HG02981 (cell line): ENCODE data around the gene GSTM3.
"Not testable (repeated sequence)": the region's sequence is repeated elsewhere in the genome, so short reads cannot be mapped to it uniquely, and the experiment has no call there.

Source experiments
- ATAC-seq: cut with Tn5 transposase; IDR thresholded peaks from one replicate; pipeline ENCODE4 v1.9.1; 2021; ENCODE audit warnings: mild to moderate bottlenecking, moderate library complexity; ENCODE audit not compliant: unreplicated experiment

Gene GSTM3

DNA sequence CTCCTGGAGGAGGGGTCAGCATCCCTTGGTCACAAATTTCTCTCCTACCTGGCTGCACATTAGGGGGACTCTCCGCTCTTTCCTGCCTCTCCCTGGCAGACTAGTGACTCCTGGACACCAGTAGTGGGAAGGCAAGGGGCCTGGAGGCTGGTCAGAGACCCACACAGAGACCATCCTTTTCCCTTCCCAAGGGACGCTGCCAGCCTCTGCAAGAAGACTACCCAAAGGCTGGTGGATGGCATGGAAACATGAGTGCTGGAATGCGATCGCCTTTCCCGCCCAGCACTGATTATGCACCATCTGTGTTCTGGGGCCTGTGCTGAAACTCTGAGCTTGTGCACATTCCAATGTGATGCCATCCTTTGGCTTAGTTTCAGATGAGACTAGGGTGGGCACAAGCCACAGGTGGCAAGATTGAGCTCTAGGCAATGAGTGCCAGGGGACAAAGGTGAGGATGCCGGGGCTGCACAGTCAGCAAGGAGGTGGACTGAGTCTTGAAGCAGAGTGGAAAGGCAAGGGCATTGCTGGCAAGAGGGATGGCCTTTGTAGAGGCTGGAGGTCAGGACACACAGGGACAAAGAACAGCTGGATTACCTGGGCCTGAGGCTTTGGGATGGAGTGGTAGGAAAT lies 35.5 kb upstream of the GSTM3 start:
- no peak for ATAC-seq

- no peak for ATAC-seq
These were observed 34.6 kb upstream of the GSTM3 start for GRCh38 chr1:109775398-109775797.

DNA sequence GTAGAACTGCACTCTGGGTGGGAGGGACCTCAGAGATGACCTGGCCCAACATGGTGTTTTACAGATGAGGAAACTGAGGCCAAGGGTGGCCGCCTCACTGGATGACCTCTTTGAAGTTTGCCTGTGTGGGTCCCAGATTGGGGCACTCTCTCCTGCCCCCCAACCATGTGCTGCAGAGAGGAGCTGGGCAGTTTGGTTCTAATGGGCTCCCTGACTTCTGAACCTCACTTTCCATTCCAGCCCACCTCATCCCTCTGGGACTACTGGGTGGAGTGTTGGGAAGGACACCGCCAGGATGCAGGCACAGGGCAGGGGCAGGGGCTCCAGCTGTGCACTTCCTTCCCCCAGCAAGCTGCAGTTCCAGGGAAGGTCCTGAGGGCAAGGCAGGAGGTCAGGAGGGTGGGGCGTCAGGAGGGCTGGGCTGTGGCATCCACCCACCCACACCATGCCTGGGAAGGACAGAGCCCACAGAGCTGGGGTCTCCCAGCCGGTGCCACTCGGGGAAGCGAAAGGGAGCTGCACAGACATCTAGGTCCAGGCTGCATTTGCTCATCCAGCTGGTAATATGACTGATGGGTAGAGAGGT lies 33.2 kb upstream of the GSTM3 start:
- no peak for ATAC-seq

DNA sequence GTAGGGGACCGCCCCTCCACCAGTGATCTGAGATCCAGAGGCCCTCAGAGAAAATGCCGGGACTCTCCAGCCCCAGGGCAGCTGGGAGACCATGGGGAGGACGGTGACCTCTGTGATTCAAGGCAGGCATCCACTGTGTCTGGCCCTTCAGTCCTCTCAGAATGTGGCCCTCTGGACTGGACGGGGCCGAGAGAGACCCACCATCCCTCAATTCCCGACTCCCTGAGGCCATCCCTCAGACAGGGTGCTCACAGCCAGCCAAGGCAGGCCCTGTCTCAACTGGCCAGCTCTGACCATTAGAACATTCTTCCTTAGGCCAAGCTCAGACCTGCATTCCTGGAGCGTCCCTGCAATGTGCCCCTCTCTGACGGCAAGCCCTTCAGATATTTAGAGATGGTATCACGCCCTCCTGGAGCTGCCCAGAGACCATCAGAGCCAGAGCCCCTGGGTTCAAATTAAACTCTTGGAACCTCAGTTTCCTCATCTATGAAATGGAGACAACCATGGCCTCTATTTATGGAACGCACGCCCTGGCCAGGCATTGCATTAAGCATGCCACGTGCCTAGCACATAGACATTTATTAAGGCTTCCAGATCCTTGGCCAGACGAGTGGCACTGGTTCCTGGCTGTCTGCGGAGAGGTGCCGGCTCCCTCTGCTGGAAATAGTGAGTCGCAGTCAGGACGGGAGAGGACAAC lies 32.5 kb upstream of the GSTM3 start:
- ATAC-seq, result peak; percentile 57

DNA sequence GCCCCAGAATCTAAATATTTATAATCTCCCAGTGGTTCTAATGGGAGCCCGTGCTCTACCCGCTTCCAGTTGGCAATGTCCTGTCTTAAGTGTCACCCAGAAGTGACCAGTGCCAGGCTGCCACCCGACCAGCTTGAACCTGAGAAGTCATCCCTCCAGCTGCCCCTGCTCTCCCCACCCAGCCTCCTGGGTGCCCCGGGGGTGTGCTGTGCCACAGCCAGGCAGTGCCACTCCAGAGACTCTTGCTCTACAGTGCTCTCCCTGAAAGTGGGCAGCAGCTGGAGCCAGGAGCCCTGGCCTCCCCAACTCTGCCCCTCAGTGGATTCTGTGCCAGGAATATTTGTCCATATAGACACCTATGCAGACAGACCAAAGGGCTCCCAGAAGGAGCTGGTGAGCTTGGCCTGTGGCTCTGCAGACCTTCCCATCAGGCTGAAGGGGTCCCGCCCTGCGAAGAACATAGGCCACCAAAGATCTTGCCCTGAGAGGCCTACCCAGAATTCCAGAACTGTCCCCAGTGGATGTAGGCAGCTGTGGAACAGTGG lies 31.9 kb upstream of the GSTM3 start:
- ATAC-seq, result no peak

DNA sequence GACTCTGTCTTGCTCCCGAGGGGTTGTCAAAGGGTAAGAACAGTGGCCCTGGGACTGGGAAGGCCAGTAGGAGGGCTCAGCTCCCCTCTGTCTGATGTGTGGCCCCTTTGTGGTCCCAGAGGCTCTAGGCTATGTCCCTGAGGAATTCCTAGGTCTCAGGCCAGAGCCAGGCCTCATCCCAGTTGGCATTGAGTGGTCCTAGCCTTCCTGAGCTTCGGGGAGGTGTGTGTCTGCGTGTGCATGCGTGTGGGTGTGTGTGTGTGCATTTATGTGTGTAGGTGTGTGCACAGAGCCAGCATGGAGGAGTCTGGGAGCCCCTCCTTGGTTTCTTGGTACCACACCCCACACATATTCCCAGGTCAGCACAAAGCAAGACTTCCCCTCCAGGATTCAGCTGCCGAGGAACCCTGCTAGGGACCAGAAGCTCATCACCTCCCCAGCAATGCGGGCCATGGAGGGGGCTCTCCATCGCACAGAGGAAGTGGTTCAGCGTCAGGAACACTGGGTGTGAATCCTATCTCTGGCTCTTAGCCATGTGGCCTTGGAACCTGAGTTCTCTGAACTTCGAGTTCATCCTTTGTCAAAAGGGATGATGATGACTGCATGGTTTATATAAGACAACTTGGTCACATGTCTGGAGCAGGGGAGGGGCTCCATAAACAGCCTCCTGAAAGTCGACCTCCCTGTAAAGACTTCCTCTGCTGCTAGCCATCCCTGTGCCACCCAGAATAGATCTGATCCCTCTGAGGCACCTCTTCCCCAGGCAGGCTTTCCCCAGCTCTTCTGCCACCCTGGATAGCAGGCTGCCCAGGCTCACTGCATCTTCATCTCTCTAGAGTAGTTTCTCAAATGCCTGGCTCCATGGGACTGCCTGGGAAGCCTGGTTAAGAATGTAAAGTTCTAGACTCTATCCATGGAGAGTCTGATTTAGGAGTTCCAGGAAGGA lies 31.1 kb upstream of the GSTM3 start:
- no peak for ATAC-seq

GRCh38 chr1:109770331-109771095 lies 29.7 kb upstream of the GSTM3 start:
- ATAC-seq, result no peak

- ATAC-seq, result no peak
These were observed 28.7 kb upstream of the GSTM3 start for GRCh38 chr1:109769330-109770078.

DNA sequence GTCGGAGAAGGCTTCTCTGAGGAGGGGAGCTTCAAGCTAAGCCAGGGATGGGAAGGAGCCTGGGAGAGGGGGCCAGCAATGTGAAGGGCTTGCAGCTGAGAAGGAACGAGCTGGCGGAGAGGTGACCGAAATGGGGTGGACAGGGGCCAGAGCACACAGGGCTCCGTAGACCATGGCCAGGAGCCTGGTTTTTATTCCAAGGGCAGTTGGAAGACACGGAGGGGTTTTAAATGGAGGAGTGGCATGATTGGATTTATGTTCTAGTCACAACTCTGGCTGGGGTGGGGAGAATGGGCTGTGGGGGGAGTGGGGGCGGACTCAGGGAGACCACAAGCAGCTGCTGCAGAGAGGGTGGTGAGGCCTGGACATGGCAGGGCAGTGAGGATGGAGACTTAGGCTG lies 28.0 kb upstream of the GSTM3 start:
- ATAC-seq, result no peak

GRCh38 chr1:109768335-109768650 lies 27.5 kb upstream of the GSTM3 start:
- ATAC-seq, result no peak

- no peak for ATAC-seq
These were observed 26.9 kb upstream of the GSTM3 start for GRCh38 chr1:109767637-109768334.

DNA sequence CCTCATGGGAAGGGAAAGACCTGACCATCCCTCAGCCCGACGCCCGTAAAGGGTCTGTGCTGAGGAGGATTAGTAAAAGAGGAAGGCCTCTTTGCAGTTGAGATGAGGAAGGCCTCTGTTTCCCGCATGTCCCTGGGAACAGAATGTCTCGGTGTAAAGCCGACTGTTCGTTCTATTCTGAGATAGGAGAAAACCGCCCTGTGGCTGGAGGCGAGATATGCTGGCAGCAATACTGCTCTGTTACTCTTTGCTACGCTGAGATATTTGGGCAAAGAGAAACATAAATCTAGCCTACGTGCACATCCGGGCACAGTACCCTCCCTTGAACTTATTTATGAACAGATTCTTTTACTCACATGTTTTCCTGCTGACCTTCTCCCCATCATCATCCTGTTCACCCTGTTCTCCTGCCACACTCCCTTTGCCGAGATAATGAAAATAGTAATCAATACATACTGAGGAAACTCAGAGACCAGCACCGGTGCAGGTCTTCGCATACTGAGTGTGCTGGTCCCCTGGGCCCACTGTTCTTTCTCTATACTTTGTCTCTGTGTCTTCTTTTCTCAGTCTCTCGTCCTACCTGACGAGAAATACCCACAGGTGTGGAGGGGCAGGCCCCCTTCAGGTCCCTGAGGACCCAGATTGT lies 26.3 kb upstream of the GSTM3 start:
- not testable (repeated sequence) for ATAC-seq

GRCh38 chr1:109765896-109766615 lies 25.2 kb upstream of the GSTM3 start:
- no peak for ATAC-seq

DNA sequence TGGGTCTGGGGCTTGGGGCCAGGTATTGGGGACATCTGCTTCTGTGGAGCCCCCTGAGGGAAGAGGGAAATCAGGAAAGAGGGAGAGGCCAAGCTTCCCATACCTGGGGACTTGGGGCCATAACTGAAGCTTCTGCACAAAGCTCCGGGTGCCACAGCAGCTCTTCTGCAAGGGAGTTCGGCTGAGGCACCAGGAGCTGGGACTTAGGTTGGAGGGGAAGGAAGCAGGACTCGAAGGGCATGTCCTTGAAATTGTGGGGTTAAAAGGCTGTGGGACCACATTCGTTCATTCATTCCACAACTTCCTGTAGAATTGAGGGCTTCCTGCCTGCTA lies 24.6 kb upstream of the GSTM3 start:
- no peak for ATAC-seq

DNA sequence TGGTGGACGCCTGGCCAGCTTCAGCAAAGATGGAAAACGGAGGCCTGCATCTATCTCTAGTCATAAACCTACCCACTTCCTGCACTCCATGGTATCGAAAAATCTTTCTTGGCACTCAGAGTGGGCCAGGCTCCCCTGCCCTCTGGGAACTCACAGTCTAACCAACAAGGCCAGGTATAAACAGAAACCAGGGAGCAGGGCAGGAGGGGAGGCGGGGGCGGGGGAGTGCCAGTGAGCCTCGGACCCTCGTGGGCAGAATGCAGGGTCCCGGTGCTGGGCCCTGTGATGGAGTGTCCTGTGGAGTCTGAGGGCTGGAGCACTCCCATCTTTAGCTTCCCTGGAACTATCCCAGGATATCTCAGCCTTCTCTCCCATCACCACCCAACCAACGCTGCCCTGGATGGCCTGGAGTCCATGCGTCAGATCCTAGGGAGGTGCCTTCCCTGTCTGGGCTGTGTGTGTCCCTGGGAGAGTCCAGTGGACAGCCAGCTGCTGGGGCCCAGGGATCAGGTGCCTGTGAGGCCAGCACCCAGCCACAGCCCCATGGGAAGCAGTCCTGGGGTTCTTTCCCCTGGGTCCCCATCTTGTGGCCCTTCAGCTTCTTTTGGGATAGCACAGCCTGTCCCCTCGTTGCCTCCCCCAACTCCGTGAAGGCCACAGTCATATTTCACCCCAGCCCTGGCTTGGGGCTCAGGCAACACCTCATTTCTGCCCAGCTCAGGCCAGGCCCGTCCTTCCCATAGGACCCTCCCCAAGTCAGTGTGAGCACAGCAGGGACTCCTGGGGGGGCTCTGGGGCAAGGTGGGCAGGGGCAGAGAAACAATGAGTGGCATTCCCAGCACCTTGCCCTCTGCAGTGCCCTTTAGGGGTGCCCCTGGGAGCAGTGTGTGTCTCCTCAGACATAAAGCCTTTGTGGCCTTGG lies 24.0 kb upstream of the GSTM3 start:
- ATAC-seq, result no peak

DNA sequence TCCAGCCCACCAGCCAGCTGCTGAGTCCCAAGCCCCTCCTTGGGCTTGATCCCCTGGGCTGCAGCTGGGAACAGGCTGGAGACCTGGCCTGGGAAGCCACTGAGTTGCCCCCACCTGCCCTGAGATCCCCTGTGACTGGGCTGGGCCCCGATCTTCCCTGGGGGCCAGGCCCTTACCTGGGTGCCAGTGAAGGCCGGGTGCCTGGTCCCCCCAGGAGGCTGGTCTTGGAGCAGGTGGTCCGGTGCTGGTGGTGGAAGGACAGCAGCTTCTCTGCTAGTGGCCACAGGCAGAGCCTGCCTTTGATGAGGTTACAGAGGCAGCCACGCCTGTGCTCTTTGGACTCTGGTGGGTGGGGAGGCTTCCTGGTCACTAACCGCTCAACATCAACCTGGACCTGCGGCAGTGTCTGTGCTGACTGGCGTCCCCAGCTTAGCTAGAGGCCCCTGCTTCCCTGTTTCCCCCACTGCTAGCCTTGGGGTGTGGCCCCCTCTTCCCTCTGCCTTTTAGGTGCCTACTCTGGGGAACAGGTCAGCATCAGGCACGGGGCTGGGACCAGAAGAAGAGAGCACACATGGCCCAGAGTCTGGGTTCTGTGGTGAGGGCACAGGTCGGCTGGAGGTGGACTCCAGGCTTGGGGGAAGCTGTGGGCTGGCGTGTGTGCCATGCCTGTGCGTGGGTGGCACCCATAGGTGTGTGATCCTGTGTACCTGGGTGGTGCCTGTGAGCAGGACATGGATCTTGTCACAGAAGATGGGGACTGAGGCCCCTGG lies 23.0 kb upstream of the GSTM3 start, which contains the start of gene EPS8L3:
EPS8L3 (minus strand) TSS at position 278 of the 770 bp plus-strand sequence. CDS start 2,174 bp downstream, outside the sequence.
- no peak for ATAC-seq
